ENCODE data around the gene OLFM2.

The OLFM2 gene

DNA sequence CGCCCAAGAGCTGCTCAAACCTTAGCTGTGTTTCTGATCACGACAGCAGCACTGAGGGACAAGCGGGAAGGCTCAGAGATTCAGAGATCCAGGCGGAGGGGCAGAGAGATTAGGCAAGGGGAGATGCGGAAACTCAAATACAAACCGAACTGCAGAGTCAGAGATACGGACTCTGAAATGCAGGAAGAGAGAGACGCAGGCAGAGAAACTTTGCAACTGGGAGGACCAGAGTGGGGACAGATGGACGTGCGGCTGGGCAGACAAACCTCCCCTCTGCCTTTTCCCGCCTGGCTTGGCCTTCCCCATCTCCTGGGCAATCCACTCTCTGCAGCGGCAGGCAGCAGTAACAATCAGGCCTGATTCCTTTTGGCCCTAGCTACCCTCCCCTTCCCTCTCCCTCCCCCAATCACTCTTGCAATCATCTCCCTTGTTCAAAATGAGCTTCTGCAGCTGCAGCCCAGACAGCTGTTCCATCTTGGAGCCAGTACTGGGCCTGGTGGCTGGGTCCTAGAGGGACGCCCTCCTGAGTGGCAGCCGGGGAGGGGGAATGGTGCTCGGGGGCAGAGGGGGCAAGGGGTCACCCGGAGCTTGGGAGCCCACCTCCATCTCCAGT lies 29.7 kb downstream of the OLFM2 start:
- no peak for DNase-seq (ENCODE audit: low read depth)

DNA sequence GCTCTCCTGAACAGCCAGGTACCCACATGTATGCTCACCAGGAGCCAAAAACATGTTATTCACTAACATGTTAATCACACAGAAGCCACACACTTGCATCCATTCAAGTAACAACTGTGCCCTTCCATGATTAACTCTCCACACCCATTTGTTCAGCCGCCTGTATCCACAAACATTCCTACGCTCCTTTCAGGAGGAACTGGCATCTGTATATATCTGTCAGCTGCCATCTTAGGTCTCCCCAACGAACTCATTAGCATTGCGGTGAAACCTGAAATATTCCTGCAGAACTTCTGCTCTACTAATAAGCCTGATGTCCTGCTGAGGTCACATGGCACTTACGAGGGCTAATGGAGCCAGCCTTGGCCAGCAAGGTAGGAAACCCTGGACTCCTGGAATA lies 33.0 kb downstream of the OLFM2 start:
- DNase-seq (ENCODE audit: low read depth): no peak

DNA sequence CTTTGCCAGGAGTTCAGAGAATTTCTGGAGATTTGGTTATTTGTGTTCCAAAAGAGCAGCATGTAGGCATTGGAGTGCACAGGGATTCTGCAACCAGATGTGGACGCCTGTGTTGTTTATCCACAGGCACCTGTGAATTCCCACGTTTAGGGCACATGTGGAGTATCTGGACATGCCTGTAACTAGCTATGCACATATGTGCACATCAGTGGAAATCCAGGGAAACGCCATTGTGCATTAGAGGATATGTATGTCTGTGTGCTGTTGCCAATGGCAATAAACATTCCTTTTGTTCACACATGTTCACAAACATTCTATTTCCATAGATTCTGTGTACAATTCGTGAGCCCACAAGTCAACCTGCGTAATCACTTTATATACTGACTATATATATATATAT lies 34.7 kb downstream of the OLFM2 start:
- no peak for DNase-seq (ENCODE audit: low read depth)

DNA sequence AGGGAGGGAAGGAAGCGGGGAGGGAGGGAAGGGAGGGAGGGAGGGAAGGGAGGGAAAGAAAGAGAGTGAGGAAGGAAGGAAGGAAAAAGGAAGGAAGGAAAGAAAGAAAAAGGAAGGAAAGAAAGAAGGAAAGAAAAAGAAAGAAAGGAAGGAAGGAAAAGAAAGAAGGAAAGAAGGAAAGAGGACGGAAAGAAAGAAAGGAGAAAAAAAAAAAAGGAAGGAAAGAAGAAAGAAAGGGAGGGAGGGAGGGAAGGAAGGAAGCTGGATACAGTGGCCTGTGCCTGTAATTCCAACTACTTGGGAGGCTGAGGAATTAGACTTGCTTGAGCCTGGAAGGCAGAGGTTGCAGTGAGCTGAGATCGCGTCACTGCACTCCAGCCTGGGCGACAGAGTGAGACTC lies 35.3 kb downstream of the OLFM2 start:
- DNase-seq (ENCODE audit: low read depth): no peak

DNA sequence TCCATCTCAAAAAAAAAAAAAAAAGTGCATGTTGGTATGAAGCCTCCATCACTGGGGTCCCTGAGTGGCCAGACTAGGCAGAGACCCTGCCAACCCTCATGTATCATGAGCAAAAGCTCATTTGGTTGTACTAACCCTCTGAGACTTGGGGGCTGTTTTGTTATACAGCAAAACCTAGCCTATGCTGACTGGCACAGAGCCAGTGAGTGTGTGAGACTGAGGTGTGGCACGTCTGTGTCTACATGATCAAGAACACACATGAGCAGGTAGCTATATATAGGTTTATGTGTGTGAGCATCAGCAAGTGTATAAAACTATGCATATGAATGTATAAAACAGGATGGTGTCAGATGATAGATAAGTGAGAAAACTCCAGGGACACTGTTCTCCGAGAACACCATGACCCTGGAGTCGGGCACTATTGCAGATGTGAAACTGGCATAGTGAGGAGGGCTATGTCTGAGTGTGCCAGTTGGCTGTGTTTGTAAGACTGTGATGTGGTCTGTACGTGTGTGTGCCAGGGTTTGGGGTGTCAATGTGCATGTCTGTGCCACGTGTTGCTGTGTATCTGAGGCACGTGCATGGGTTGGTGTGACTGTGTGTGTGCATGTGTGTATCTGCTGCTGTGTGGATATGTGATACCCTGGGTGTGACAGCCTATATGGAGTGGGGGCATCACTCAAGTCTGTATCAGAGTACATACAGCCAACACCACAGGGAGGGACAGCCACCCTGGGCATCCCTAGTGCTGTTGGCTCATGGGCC lies 44.5 kb downstream of the OLFM2 start:
- DNase-seq (ENCODE audit: low read depth): no peak

DNA sequence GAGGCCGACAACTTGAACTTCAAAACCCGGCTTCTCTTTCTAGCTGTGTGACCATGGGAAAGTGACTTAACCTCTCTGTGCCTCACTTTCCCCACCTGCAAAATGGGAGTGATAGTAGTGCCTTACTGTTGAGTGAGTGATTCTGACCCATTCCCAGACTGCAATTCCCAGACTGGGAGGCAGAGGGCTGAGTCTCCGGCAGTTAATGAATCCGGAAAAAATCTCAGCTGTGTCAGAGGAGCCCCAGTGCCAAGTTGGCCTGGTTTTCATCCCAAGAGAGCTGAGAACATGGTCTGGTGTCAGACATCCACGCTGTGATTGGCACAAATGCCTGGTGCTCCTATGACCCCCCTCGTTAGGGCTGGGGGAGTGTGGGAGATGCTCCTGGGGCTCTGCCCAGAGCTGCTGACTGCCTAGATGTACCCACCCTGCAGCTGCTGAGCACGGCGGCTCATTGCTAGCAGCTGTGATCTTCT lies 51.2 kb downstream of the OLFM2 start:
- no peak for DNase-seq (ENCODE audit: low read depth)

DNA sequence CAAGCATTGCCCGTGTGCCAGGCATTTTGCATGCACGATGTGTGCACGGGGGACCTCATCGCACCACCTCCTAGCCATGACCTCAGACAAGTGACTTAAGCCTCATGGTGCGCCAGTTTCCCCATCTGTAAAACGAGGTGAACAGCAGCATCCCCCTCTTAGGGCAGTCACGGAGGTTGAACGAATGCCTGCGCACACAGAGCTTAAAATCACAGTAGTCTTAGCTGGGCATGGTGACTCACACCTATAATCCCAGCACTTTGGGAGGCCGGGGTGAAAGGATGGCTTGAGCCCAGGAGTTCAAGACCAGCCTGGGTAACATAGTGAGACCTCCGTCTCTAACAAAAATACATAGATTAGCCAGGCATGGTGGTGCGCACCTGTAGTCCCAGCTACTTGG lies 52.6 kb downstream of the OLFM2 start:
- no peak for DNase-seq (ENCODE audit: low read depth)

DNA sequence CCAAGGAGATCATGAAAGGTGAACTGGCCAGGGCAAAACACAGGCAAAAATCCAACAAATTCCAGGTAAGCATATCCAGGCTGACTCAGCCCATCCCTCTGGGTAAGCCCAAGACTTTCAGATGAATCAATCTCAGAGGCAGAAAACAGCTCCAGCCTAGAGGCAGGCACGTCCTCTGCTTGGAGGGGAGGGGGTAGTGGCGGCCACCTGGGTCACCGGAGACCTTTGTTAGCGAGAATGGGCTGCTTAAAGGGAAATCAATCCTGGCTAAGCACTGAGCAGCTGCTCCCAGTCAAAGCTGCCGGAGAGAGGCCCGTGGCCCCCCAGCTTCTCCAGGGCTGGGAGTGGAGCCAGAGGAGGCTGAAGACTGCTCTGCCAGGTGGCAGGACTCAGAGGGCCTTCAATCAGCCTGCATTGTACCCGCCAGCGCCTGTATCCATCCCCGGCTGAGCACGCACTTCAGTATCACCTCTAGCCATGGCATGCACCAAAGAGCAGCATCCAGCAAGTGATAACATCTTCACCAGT lies 53.0 kb downstream of the OLFM2 start:
- DNase-seq (ENCODE audit: low read depth): no peak

DNA sequence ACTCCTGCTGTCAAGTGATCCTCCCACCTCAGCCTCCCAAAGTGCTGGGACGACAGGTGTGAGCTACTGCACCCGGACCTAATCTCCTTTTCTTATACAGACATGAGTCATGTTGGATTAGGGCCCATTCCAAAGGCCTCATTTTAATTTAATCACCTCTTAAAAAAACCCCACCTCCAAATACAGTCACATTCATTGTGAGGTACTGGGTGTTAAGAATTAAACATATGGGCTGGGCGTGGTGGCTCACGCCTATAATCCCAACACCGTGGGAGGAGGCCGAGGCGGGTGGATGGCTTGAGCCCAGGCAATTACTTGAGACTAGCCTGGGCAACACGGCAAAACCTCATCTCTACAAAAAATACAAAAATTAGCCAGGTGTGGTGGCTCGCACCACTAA lies 54.6 kb downstream of the OLFM2 start:
- DNase-seq (ENCODE audit: low read depth): no peak

DNA sequence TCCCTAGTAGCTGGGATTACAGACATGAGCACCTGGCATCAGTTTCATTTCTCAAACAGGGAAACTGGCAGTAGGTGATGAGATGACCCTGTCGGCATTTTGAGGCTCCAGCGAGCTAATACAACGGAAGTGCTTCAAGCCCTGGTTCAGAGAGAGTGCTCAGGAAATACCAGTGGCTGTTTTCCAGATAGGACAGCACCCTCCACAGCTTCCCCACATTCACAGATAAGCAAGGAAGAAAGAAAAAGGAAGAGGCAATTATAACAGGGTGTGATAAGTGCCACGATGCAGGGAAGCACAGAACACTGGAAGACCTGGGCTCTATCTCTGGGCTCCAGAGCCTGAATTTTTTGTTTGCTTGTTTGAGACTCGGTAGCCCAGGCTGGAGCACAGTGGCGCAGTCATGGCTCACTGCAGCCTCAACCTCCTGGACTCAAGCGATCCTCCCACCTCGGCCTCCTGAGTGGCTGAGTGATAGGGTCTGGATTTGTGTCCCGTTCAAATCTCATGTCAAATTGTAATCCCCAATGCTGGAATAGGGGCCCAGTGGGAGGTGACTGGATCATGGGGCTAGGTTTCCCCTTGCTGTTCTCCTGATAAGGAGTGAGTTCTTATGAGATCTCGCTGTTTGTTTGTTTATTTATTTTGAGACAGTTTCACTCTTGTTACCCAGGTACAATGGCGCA lies 57.7 kb downstream of the OLFM2 start:
- DNase-seq (ENCODE audit: low read depth): no peak

DNA sequence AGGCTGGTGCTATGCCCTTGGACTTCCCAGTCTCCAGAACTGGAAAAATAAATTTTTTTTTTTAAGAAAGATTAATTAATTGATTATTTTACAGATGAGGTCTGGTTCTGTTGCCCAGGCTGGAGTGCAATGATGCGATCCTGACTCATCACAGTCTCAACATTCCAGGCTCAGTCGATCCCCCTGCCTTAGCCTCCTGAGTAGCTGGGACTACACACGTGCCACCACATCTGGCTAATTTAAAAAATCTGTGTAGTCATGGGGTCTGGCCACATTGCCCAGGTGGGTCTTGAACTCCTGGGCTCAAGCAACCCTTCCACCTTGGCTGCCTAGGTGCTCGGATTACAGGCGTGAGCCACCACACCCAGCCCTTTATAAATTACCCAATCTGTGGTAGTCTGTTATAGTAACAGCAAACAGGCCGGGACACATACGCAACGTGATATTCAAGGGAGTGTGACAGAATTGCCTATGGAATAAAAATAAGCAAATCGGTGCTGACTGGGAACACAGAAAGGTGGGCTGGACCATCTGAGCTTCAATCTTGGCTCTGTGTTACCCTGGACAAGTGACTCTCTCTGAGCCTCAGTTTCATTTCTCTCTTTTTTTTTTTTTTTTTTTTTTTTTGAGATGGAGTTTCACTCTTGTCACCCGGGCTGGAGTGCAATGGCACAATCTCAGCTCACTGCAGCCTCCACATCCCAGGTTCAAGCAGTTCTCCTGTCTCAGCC lies 58.4 kb downstream of the OLFM2 start:
- DNase-seq (ENCODE audit: low read depth): no peak

DNA sequence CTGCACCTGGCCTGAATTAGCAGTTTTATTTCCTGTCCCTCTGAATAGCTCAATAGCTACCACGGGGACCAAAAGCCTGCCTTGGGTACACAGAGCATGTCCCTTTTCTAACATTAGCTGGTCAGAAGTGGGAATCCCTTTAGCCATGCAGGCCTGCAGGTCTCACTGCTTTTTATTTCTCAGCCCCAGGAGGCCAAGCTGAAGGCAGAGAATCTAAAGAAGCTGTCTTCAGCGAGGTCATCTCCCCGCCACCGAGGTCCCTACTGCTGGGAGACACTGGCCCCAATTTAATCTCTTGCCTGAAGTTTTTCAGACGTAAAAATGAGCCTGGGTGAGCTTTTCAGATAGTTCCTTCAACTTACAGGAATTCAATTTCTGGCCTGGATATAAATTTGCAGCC lies 60.5 kb downstream of the OLFM2 start:
- DNase-seq (ENCODE audit: low read depth): no peak

DNA sequence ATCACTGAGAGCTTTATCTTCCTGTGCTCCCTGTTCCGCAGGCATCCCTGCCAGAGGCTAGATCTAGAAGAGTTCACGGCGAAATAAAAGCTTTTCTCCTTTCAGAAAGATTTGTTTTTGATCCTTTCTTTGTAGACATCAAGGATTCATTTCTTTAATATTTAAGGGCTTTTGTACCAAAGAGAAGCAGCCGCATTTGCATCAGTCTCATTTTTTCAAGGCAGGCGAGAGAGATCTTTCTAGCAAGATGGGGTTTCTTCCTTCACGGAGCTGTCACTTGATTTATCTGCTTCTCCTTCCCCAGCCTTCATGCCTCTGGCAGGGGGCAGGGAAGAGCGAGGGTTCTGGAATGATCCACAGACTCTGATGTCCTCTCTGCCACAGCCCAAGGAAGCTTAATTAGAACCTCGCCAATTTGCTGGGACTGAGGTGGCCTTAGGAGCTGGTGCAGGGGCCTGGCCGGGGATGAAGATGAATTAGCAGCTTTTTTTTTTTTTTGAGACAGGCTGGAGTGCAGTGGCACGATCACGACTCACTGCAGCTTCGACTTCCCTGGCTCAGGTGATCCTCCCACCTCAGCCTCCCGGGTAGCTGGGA lies 61.2 kb downstream of the OLFM2 start:
- DNase-seq (ENCODE audit: low read depth): no peak

DNA sequence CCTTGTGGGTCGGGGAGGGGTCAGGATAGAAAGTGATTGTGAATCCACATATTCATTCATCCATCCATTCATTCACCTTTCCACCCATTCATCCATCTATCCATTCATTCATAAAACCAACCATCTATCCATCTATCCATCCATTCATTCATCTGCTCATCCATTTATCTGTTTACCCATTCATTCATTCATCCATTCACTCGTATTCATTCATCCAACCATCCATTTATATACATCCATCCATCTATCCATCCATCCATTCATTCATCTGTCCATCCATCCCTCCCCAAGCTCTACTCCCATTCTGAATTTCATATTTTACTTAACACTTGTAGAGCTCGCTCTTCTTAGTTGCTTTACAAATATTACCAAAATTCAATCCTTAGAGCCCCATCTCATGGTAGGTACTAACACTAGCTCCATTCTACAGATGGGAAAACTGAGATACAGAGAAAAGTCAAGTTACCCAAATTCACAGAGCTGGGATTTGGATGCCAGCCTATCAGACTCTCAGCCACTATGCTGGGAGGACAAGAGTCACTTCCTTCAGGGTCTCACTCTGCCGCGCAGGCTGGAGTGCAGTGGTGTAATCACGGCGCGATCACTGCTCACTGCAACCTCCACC lies 63.6 kb downstream of the OLFM2 start:
- DNase-seq (ENCODE audit: low read depth): no peak

DNA sequence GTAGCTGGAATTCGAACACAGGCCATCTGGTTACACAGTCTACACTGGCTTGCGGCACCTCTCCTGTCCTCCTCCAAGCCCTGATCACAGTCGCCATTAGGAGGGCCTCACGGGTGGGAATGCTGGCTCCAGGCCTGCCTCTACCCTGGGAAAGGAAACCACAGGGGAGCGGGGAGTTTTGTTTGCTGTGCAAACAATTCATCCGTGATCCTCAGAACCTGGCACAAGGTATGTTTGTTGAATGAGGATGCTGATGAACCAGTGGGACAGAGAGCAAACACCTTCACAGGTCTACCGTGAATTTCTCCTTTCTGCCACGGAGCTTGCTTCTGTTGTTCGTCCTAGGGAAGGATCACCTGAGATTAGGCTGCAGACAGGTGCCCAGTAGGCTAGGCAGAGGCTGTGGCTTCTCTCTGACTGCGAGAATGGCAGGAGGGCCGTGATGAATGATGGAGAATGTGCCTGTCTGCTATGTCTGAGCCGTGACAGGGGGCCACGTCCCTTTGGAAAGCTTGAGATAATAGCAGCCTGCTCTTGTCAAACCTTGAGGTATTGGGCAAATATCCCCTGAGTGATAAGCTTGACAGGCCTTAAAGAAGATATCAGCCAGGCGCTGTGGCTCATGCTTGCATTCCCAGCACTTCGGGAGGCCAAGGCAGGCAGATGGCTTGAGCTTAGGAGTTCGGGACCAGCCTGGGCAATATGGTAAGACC lies 64.5 kb downstream of the OLFM2 start:
- no peak for DNase-seq (ENCODE audit: low read depth)

DNA sequence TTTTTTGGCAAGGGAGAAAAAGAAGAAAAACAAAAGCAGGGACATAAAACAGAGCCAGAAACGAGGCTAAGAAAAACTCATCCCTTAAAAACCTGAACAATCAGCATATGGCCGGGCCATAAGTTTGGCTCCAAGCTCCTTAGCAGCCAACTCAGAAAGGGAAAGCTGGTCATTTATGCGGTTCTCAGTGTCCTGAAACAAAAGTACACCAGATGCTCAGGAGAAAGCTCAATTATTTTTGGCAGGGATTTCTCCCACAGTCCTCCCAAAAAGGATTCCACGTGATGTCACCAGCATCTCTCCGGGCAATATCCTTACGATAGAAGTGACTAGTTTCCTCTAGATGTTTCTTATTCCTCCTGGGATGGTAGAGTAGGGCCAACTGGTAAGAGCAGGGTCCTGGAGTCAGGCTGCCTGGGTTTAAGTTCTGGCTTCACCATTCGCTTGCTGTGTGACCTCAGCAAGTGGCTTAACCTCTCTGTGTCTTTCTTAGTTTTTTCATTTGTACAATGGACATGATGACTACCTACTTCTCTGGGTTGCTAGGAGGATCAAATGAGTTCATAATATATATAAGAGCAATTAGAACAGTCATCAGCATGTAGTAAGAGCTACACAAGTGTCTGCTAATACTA lies 67.2 kb downstream of the OLFM2 start:
- no peak for DNase-seq (ENCODE audit: low read depth)

DNA sequence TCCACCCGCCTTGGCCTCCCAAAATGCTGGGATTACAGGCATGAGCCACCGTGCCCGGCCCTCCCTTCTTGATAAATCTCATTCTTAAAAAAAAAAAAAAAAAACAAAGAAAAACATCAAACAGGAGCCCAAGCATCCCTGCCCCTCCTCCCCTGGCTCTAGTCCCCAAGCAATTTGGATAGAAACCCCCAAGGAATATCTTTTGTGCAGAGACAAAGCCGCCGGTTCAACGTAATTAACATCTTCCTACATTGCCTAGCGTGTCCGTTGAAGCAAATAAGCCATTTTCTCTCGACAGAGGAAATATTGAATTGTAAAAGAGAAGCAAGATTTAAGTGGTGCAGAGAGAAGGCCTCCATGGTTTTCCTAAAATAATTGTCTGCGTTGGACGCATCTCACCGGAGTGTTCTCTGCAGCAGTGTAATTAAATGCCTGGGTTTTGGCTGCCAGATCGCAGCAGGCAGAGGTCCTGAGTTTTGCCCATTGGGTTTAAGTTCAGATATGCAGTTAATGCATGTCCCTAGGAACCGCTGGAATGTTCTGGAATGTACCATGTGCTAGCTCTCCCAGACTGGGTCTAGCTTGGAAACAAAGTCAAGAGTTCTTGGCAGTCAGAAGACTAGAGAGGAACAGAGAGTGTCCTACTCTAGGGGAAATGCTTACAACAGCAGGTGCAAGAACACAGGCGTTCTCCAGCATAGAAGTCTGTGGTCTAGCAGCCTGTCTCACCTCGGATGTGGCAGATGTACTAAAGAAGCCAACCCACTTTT lies 70.4 kb downstream of the OLFM2 start:
- DNase-seq (ENCODE audit: low read depth): no peak

DNA sequence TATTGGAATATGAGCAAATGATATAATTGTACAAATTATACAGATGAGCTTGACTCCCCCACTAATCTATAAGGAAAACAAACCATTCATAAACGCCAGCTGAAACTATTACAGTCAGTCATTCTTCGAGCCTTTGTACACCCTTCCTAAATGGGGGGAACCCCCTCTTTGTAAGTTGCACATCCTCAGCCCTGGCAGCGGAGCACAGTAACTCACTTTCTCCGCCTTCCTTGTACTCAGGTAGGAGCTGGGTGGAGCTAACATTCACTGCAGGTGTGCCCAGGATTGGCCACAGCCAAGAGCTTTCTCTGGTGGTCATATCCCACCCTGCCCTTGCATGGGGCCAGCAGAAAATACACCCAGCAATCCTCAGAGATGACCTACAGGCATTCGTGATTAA lies 72.6 kb downstream of the OLFM2 start:
- no peak for DNase-seq (ENCODE audit: low read depth)

DNA sequence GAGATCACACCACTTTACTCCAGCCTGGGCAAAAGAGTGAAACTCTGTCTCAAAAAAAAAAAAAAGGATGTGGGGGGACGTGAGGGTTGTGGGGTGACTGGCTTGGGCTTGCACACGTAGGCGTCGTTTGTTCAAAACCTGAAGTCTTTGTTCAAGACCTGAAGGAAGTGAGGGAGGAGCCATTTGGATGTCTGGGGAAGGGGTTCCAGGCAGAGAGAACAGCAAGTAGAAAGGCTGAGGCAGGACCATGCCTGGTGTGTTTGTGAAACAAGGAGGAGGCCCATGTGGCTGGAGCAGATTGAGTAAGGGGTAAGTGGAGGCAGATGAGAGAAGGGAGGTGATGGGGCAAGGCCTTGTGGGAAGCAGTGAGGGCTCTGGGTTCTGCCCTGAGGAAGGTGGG lies 73.4 kb downstream of the OLFM2 start:
- DNase-seq (ENCODE audit: low read depth): no peak

DNA sequence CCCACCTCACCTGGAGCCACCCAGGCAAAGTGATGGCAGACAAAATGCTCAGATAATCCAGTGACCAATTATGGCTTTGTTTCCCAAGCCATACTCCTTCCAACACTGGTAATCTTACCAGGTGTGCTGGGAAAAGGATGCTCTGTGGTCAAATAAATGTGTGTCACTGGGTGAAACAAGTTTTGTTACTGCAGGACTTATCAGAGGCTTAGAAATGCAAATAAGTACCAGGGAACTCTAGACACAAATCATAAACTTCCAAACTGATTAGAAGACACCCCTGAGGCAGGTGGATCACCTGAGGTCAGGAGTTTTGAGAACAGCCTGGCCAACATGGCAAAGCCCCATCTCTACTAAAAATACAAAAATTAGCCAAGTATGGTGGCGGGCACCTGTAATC lies 74.8 kb downstream of the OLFM2 start:
- no peak for DNase-seq (ENCODE audit: low read depth)

All from stimulated activated CD8-positive, alpha-beta memory T cell treated with anti-CD3 and anti-CD28 coated beads, Interleukin-7, amount 100 ng/mL, for 24 hours (primary cell).